Activated CD4-positive, alpha-beta T cell treated with anti-CD3 and anti-CD28 coated beads, Interleukin-10, Interleukin-2, amounts not matched to agents 100 ng/mL and 50 ng/mL, durations not matched to agents 16 hours and 8 hours (primary cell): Measurements from ENCODE around the gene SASH3.

ENCODE experiments used
- DNase-seq: peaks from one replicate; pipeline ENCODE4 v3.0.0-alpha.2; 2020

The SASH3 gene

GRCh38 chrX:129818123-129818522 lies 38.4 kb downstream of the SASH3 start:
- no peak for DNase-seq

GRCh38 chrX:129823115-129823514 lies 43.4 kb downstream of the SASH3 start:
- peak; percentile 68 for DNase-seq

- DNase-seq, result peak; percentile 28
Measured at GRCh38 chrX:129823522-129823921, 43.8 kb downstream of the SASH3 start.

- DNase-seq, result no peak
Measured at GRCh38 chrX:129824620-129825019, 44.9 kb downstream of the SASH3 start.

GRCh38 chrX:129825746-129826505 lies 46.2 kb downstream of the SASH3 start:
- DNase-seq, result no peak

GRCh38 chrX:129830494-129830893 lies 50.7 kb downstream of the SASH3 start:
- DNase-seq, result no peak

GRCh38 chrX:129831091-129831885 lies 51.5 kb downstream of the SASH3 start:
- DNase-seq, result no peak

GRCh38 chrX:129833153-129833990 lies 53.6 kb downstream of the SASH3 start:
- no peak for DNase-seq

- DNase-seq, result no peak
Measured at GRCh38 chrX:129836827-129837226, 57.1 kb downstream of the SASH3 start.

- DNase-seq, result no peak
Measured at GRCh38 chrX:129840344-129840743, 60.6 kb downstream of the SASH3 start.

GRCh38 chrX:129842510-129843208 lies 62.9 kb downstream of the SASH3 start:
- DNase-seq, result no peak

GRCh38 chrX:129843209-129843458 lies 63.4 kb downstream of the SASH3 start:
- DNase-seq, result no peak

GRCh38 chrX:129843459-129844306 lies 63.9 kb downstream of the SASH3 start, which contains the start of gene ZDHHC9:
TSS of gene ZDHHC9 (minus strand) at chrX:129843886. CDS start at chrX:129841945, 1,941 bp downstream.
- peak; percentile 91 for DNase-seq
